ENCODE data around the gene LRP2BP.

Gene LRP2BP

DNA sequence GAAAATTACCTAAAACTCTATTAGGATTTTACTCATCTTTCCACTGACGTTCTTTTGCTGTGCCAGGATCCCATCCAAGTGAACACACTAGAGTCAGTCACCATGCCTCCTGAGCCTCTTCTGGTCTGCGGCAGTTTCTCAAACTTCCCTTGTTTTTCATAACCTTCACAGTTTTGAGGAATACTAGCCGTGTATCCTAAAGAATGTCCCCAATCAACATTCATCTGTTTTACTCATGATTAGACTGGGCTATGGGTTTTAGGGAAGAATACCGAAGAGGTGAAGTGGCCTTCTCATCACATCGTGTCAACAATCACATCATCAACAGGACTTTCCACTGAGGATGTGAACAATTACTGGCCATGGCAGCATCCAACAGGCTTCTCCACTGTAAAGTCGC lies 4.8 kb downstream of the LRP2BP start (continued):
- TF ChIP-seq TSHZ2 (CRISPR knock-in tag; IDR thresholded peaks at IDR 0.05) (no peak), SNAI2 (CRISPR knock-in tag; IDR thresholded peaks at IDR 0.05) (no peak), TCF4 (CRISPR knock-in tag; IDR thresholded peaks at IDR 0.05; ENCODE audit: borderline replicate concordance) (no peak), ESRRG (CRISPR knock-in tag; IDR thresholded peaks at IDR 0.05) (no peak), ZFP30 (CRISPR knock-in tag; IDR thresholded peaks at IDR 0.05) (no peak), ARNTL (CRISPR knock-in tag; IDR thresholded peaks at IDR 0.05; ENCODE audit: borderline replicate concordance, low read depth) (no peak), RARB (CRISPR knock-in tag; IDR thresholded peaks at IDR 0.05) (no peak), CSDC2 (CRISPR knock-in tag; IDR thresholded peaks at IDR 0.05) (no peak)

DNA sequence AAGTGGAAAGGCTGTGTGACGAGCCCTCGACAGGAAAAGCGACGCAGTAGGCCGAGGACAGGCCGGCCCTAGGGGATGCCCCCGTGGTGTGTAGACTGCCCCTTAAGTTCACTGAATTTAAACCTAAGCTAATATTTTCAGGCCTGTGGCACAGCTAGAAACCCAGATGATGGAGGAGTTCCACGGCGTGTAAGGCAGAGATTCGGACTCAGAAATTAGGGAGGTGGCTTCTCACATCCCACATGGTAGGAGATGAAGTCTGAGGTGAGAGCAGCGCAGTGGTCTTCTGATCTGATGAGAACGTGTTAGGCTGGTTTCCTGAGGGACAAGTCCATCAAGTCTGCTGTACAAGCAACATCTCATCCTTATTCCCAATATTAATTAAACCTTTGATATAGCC lies 7.8 kb downstream of the LRP2BP start:
- TF ChIP-seq TSHZ2 (CRISPR knock-in tag; IDR thresholded peaks at IDR 0.05) (no peak), OSR1 (CRISPR knock-in tag; IDR thresholded peaks at IDR 0.05) (no peak), CSRNP3 (CRISPR knock-in tag; IDR thresholded peaks at IDR 0.05) (no peak), ZNF8 (CRISPR knock-in tag; IDR thresholded peaks at IDR 0.05) (no peak), BACH2 (CRISPR knock-in tag; IDR thresholded peaks at IDR 0.05; ENCODE audit: borderline replicate concordance) (no peak), ARNTL (CRISPR knock-in tag; IDR thresholded peaks at IDR 0.05; ENCODE audit: borderline replicate concordance, low read depth) (no peak), SNAI2 (CRISPR knock-in tag; IDR thresholded peaks at IDR 0.05) (no peak), ISL1 (CRISPR knock-in tag; IDR thresholded peaks at IDR 0.05) (no peak)
- no peak; the same call in 2 of the 3 replicates for ATAC-seq

DNA sequence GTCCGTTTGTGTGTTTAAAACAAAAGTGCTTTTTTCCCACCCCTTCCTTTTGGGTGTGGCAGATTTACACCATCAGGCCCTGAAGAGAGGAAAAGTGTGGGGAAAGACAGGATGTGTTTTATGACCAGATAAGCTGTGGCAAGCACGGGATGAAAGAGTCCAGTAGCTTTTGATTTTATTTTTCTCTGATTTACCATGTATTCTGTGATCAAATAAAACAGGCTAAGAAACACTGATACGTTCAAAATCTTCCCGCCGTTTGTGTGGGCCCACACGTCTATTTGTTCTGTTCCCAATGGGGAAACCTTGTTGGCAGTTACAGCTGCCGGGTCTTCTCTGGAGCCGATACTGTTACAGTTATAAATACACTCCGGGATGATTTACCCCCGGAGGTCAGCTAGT lies 10.8 kb downstream of the LRP2BP start:
- no peak for TF ChIP-seq PPARA (CRISPR knock-in tag; IDR thresholded peaks at IDR 0.05; ENCODE audit: borderline replicate concordance)
- ATAC-seq: no peak

GRCh38 chr4:185384061-185384460 lies 11.7 kb downstream of the LRP2BP start:
- ATAC-seq: no peak
- TF ChIP-seq GLIS3 (CRISPR knock-in tag; IDR thresholded peaks at IDR 0.05) (no peak), RARB (CRISPR knock-in tag; IDR thresholded peaks at IDR 0.05) (no peak), ZC3H10 (CRISPR knock-in tag; IDR thresholded peaks at IDR 0.05) (no peak), ESRRG (CRISPR knock-in tag; IDR thresholded peaks at IDR 0.05) (no peak), CSRNP3 (CRISPR knock-in tag; IDR thresholded peaks at IDR 0.05) (no peak)

DNA sequence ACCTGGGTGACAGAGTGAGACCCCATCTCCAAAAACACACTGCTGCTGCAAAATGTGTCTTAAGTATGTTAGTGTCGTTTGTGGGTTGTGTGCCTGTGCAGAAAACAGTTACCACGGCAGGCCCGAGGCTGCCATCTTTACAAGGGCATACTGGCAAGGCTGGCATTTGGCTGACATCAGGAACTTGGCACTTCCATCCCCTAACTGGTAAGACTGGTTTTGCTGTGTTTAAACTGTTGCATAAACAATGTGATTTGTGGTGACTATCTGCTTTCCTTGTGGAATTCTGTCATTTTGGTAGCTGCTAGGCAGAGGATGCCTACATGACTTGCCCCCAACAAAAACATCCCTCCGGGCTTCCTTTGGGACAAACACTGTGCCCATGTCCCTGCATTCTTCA lies 12.3 kb downstream of the LRP2BP start:
- no peak for TF ChIP-seq ZNF70 (CRISPR knock-in tag; IDR thresholded peaks at IDR 0.05)
- no peak for TF ChIP-seq ZFP30 (CRISPR knock-in tag; IDR thresholded peaks at IDR 0.05)
- no peak for TF ChIP-seq PATZ1 (CRISPR knock-in tag; IDR thresholded peaks at IDR 0.05; ENCODE audit: borderline replicate concordance)
- no peak for TF ChIP-seq ESRRG (CRISPR knock-in tag; IDR thresholded peaks at IDR 0.05)
- TF ChIP-seq ZC3H10 (CRISPR knock-in tag; IDR thresholded peaks at IDR 0.05): no peak
- no peak for TF ChIP-seq ISL1 (CRISPR knock-in tag; IDR thresholded peaks at IDR 0.05)
- TF ChIP-seq, protein P1, sequence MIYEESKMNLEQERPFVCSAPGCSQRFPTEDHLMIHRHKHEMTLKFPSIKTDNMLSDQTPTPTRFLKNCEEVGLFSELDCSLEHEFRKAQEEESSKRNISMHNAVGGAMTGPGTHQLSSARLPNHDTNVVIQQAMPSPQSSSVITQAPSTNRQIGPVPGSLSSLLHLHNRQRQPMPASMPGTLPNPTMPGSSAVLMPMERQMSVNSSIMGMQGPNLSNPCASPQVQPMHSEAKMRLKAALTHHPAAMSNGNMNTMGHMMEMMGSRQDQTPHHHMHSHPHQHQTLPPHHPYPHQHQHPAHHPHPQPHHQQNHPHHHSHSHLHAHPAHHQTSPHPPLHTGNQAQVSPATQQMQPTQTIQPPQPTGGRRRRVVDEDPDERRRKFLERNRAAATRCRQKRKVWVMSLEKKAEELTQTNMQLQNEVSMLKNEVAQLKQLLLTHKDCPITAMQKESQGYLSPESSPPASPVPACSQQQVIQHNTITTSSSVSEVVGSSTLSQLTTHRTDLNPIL (CRISPR knock-in tag; IDR thresholded peaks at IDR 0.05; ENCODE audit: low read depth): no peak
- no peak for TF ChIP-seq ZNF8 (CRISPR knock-in tag; IDR thresholded peaks at IDR 0.05)
- no peak for TF ChIP-seq BACH2 (CRISPR knock-in tag; IDR thresholded peaks at IDR 0.05; ENCODE audit: borderline replicate concordance)
- TF ChIP-seq PPARA (CRISPR knock-in tag; IDR thresholded peaks at IDR 0.05; ENCODE audit: borderline replicate concordance): no peak
- no peak for ATAC-seq
